Neuronal stem cell (in vitro differentiated cells): ENCODE data around the gene RBM15B.

Source experiments
- DNase-seq: peaks from one replicate; pipeline ENCODE4 v3.0.0-alpha.2; 2013; ENCODE audit warnings: low spot score
- H2AFZ ChIP-seq: one replicate; pipeline ENCODE4 v1.6.1; 2013; ENCODE audit warnings: mild to moderate bottlenecking, low read length, inconsistent platforms
- H2AK5ac ChIP-seq: 2 replicates; pipeline ENCODE4 v1.6.1; 2013; ENCODE audit warnings: low read depth, mild to moderate bottlenecking, inconsistent platforms, low read length, moderate library complexity, mixed read lengths
- H2BK120ac ChIP-seq: 2 replicates; pipeline ENCODE4 v1.6.1; 2013; ENCODE audit warnings: low read depth, mild to moderate bottlenecking, inconsistent platforms, low read length, moderate library complexity, mixed read lengths
- H2BK12ac ChIP-seq: one replicate; pipeline ENCODE4 v1.6.1; 2013; ENCODE audit warnings: low read length, inconsistent platforms
- H2BK15ac ChIP-seq: 2 replicates; pipeline ENCODE4 v1.6.1; 2013; ENCODE audit warnings: mild to moderate bottlenecking, low read length, inconsistent platforms, mixed read lengths
- H2BK5ac ChIP-seq: one replicate; pipeline ENCODE4 v1.6.1; 2013; ENCODE audit warnings: inconsistent platforms, mild to moderate bottlenecking, low read length, moderate library complexity
- H3K14ac ChIP-seq: one replicate; pipeline ENCODE4 v1.6.1; 2013; ENCODE audit warnings: low read length, inconsistent platforms
- H3K18ac ChIP-seq: 2 replicates; pipeline ENCODE4 v1.6.1; 2013; ENCODE audit warnings: low read length, inconsistent platforms
- H3K23ac ChIP-seq: 2 replicates; pipeline ENCODE4 v1.6.1; 2013; ENCODE audit warnings: low read depth, mild to moderate bottlenecking, mixed read lengths, low read length, inconsistent platforms; ENCODE audit not compliant: poor library complexity
- H3K27ac ChIP-seq: replicated peaks from 3 replicates; pipeline ENCODE4 v1.5.1; 2013; ENCODE audit warnings: low read length, inconsistent platforms
- H3K27me3 ChIP-seq, 3 experiments: 2 replicates each; pipeline ENCODE4 v1.6.1; 2013; ENCODE audit warnings: low read length in 3 of 3, mild to moderate bottlenecking in 2 of 3, inconsistent platforms in 1 of 3, low read depth in 1 of 3, mixed read lengths in 1 of 3, moderate library complexity in 1 of 3; ENCODE audit not compliant: control insufficient read depth in 3 of 3, insufficient read depth in 3 of 3
- H3K36me3 ChIP-seq, 2 donors: replicated peaks in 1 of 2; 2 replicates each; pipeline ENCODE4 v1.6.1; 2013; ENCODE audit warnings: low read length in 2 of 2; ENCODE audit not compliant: control insufficient read depth in 2 of 2, insufficient read depth in 2 of 2
- H3K4ac ChIP-seq: 2 replicates; pipeline ENCODE4 v1.6.1; 2013; ENCODE audit warnings: inconsistent platforms, mild to moderate bottlenecking, low read length, moderate library complexity
- H3K4me1 ChIP-seq, 2 donors: 1 replicate in 1 of 2; 2 replicates in 1 of 2; pipeline ENCODE4 v1.6.1; 2013; ENCODE audit warnings: low read length in 2 of 2, low read depth in 1 of 2; ENCODE audit not compliant: control insufficient read depth in 2 of 2, insufficient read depth in 1 of 2
- H3K4me2 ChIP-seq: one replicate; pipeline ENCODE4 v1.6.1; 2013; ENCODE audit warnings: mild to moderate bottlenecking, low read length, inconsistent platforms; ENCODE audit not compliant: insufficient read depth, poor library complexity, severe bottlenecking
- H3K4me3 ChIP-seq, 2 donors: 2 replicates each; pipeline ENCODE4 v1.5.1; 2013; ENCODE audit warnings: low read length in 2 of 2, mild to moderate bottlenecking in 2 of 2, inconsistent platforms in 1 of 2, moderate library complexity in 1 of 2
- H3K79me1 ChIP-seq: one replicate; pipeline ENCODE4 v1.6.1; 2013; ENCODE audit warnings: low read depth, mild to moderate bottlenecking, inconsistent platforms, low read length, moderate library complexity
- H3K9ac ChIP-seq: one replicate; pipeline ENCODE4 v1.6.1; 2013; ENCODE audit warnings: mild to moderate bottlenecking, low read depth, low read length, inconsistent platforms; ENCODE audit not compliant: poor library complexity
- H3K9me3 ChIP-seq, 2 donors: replicated peaks in 1 of 2; 2 replicates each; pipeline versions ENCODE3 to v1.6.1; 2013; ENCODE audit warnings: low read length in 2 of 2, mild to moderate bottlenecking in 2 of 2, inconsistent platforms in 1 of 2, low read depth in 1 of 2, mixed read lengths in 1 of 2, moderate library complexity in 1 of 2; ENCODE audit not compliant: control insufficient read depth in 2 of 2, insufficient read depth in 1 of 2
- H4K8ac ChIP-seq: one replicate; pipeline ENCODE4 v1.6.1; 2013; ENCODE audit warnings: low read depth, mild to moderate bottlenecking, inconsistent platforms, low read length, moderate library complexity
- H4K91ac ChIP-seq: one replicate; pipeline ENCODE4 v1.6.1; 2013; ENCODE audit warnings: low read length, low read depth, mild to moderate bottlenecking, inconsistent platforms; ENCODE audit not compliant: poor library complexity
- WGBS, 2 donors: extraction: QIAGEN DNeasy Blood & Tissue Kit; methylation state at CpG; one replicate each; pipeline ENCODE4 v1.1.7; 2013; ENCODE audit warnings: missing lambda C conversion rate in 2 of 2, mixed read lengths in 1 of 2; ENCODE audit not compliant: insufficient read length in 2 of 2, insufficient replicate concordance in 1 of 2; ENCODE audit errors: extremely low coverage in 2 of 2; 5-methylcytosine and 5-hydroxymethylcytosine counted together

RBM15B gene

GRCh38 chr3:51401735-51402134, 10.7 kb downstream of the RBM15B start:
- no peak overlapping the region for H2AK5ac ChIP-seq
- H3K27ac ChIP-seq = no peak overlapping the region
- no peak overlapping the region for H2AFZ ChIP-seq
- no peak overlapping the region for H3K4me2 ChIP-seq
- no peak overlapping the region for H3K18ac ChIP-seq
- no peak for DNase-seq
- WGBS, 2 donors = no CpG with 5 or more reads among the region's 4 CpGs
- no peak overlapping the region for H3K4me3 ChIP-seq
- H2BK12ac ChIP-seq = no peak overlapping the region
- H3K79me1 ChIP-seq = no peaks in the 10 kb centered on the region
- H2BK120ac ChIP-seq = no peak overlapping the region
- no peak overlapping the region for H2BK15ac ChIP-seq
- H4K91ac ChIP-seq = no peak overlapping the region
- no peaks in the 10 kb centered on the region for H3K4me1 ChIP-seq
- no peak overlapping the region for H2BK5ac ChIP-seq
- H3K36me3 ChIP-seq = peaks cover 27 to 82% of the 10 kb centered on the region in 2 donors
- no peak overlapping the region for H3K14ac ChIP-seq
- H3K27me3 ChIP-seq = no peaks in the 10 kb centered on the region
- no peak overlapping the region for H3K23ac ChIP-seq
- no peak overlapping the region for H4K8ac ChIP-seq
- no peaks in the 10 kb centered on the region for H3K9me3 ChIP-seq
- H3K4ac ChIP-seq = no peak overlapping the region
- no peak overlapping the region for H3K9ac ChIP-seq

- Histone ChIP-seq H3K27me3 (no peaks in the 10 kb centered on the region), H2BK15ac (no peak overlapping the region), H2BK120ac (no peak overlapping the region), H3K4me1 (no peaks in the 10 kb centered on the region), H2AK5ac (no peak overlapping the region), H3K18ac (no peak overlapping the region), H2BK12ac (no peak overlapping the region), H3K27ac (no peak overlapping the region), H3K4ac (no peak overlapping the region), H2BK5ac (no peak overlapping the region), H4K8ac (no peak overlapping the region), H3K4me3 (no peak overlapping the region), H3K23ac (no peak overlapping the region), H3K14ac (no peak overlapping the region), H3K9me3 (no peaks in the 10 kb centered on the region), H4K91ac (no peak overlapping the region), H2AFZ (no peak overlapping the region), H3K79me1 (no peaks in the 10 kb centered on the region), H3K4me2 (no peak overlapping the region), H3K36me3 (peaks cover 20 to 77% of the 10 kb centered on the region in 2 donors), H3K9ac (no peak overlapping the region)
- no peak for DNase-seq
Measured at GRCh38 chr3:51403675-51404074, 12.6 kb downstream of the RBM15B start.

GRCh38 chr3:51408021-51408420, 16.9 kb downstream of the RBM15B start:
- no peak overlapping the region for H2BK5ac ChIP-seq
- no peak overlapping the region for H2BK15ac ChIP-seq
- H2AFZ ChIP-seq = no peak overlapping the region
- DNase-seq = no peak
- H4K91ac ChIP-seq = no peak overlapping the region
- no peak overlapping the region for H3K27ac ChIP-seq
- H3K27me3 ChIP-seq = no peaks in the 10 kb centered on the region
- H3K9ac ChIP-seq = no peak overlapping the region
- no peak overlapping the region for H3K4me2 ChIP-seq
- no peaks in the 10 kb centered on the region for H3K4me1 ChIP-seq
- H3K36me3 ChIP-seq = peaks cover 13 to 82% of the 10 kb centered on the region in 2 donors
- H4K8ac ChIP-seq = no peak overlapping the region
- no peak overlapping the region for H2AK5ac ChIP-seq
- H3K9me3 ChIP-seq = no peaks in the 10 kb centered on the region
- H3K79me1 ChIP-seq = no peaks in the 10 kb centered on the region
- H3K14ac ChIP-seq = no peak overlapping the region
- no peak overlapping the region for H3K4ac ChIP-seq
- no peak overlapping the region for H3K18ac ChIP-seq
- no peak overlapping the region for H3K23ac ChIP-seq
- H2BK120ac ChIP-seq = no peak overlapping the region
- WGBS, 2 donors = no CpG with 5 or more reads among the region's 2 CpGs
- no peak overlapping the region for H3K4me3 ChIP-seq
- H2BK12ac ChIP-seq = no peak overlapping the region

GRCh38 chr3:51408813-51409212, 17.7 kb downstream of the RBM15B start:
- Histone ChIP-seq H3K18ac (no peak overlapping the region), H2BK15ac (no peak overlapping the region), H3K9ac (no peak overlapping the region), H2BK5ac (no peak overlapping the region), H3K27me3 (no peaks in the 10 kb centered on the region), H2BK120ac (no peak overlapping the region), H4K8ac (no peak overlapping the region), H3K14ac (no peak overlapping the region), H3K4me3 (no peak overlapping the region), H3K23ac (no peak overlapping the region), H4K91ac (no peak overlapping the region), H3K4me2 (no peak overlapping the region), H3K4ac (no peak overlapping the region), H2AFZ (no peak overlapping the region), H3K36me3 (peaks cover 14 to 82% of the 10 kb centered on the region in 2 donors), H3K79me1 (no peaks in the 10 kb centered on the region), H3K27ac (no peak overlapping the region), H3K4me1 (no peaks in the 10 kb centered on the region), H3K9me3 (no peaks in the 10 kb centered on the region), H2AK5ac (no peak overlapping the region), H2BK12ac (no peak overlapping the region)
- DNase-seq = no peak
- WGBS, 2 donors = no CpG with 5 or more reads among the region's 2 CpGs
